Activated CD4-positive, CD25-positive, alpha-beta regulatory T cell treated with anti-CD3 and anti-CD28 coated beads, Interleukin-2, amount 50 U/mL, for 24 hours (primary cell): Measurements from ENCODE around the gene SOWAHA.
A peak's percentile ranks its signal among the peaks of the same experiment; 100 is the strongest.

Experiments
- ATAC-seq, 2 donors: fragments of 150-1000 bp; cut with Tn5 transposase; one replicate each; pipeline ENCODE4 v1.10.0; 2021; ENCODE audit warnings: mild to moderate bottlenecking in 1 of 2, moderate library complexity in 1 of 2

SOWAHA gene

GRCh38 chr5:132812781-132813598, at the start of gene SOWAHA:
Gene SOWAHA, plus strand, starts transcription at chr5:132813302. Its CDS starts 320 bp downstream, at chr5:132813622.
- ATAC-seq, result no peak

DNA sequence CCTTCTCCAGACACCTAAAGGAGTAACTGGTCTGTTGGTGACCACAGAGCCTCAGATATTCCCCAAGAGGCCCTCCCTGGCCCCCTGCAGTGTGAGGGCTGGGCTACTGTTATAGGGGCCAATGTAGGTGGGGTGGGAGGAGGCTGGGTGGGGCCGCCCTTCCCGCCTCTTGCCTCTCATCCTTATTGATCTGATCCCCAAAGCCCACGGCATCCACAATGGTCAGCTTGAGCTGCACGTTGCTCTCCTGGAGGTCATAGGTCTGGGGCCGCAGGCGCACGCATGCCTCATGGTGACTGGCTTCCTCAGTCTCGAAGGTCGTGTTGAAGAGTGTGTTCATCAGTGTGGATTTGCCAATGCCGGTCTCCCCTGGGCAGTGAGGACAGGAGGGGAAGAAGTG, 49.1 kb upstream of the SOWAHA start:
- no peak for ATAC-seq

- no peak for ATAC-seq
These were observed 48.3 kb upstream of the SOWAHA start for GRCh38 chr5:132764671-132765238.

DNA sequence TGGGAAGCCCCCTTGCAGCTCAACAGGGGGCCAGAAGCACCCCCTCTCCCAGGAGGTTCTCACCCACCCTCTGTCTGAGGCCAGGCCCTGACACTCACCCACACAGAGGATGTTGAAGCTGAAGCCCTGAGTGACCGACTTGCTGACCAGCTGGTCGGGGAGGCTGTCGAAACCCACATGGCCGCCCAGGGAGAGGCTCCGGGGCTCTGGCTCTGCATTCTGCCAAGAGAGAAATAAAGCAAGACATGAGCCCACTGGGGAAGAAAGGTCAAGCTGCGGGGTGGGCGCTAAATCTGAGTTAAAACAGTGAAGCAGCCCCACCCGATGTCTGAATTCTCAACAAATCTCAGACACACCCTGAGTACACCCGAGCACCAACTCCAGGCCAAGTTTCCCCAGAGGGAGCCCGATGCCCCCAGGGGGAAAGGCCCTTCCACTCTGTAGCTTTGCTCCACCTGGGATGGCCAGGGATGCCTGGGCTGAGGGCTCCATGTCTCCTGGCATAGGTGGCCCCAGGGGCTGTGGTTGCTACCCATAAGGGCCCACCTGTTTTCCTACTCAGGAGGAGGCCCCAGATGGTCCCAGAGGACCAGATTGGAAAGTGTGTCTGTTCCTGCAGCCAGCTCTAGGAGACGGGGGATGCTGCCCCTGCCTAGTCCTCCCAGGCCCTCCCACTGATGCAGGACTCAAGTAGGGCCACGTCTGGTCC, 47.6 kb upstream of the SOWAHA start:
- no peak for ATAC-seq

GRCh38 chr5:132766020-132766805, 46.9 kb upstream of the SOWAHA start:
- ATAC-seq, result no peak

DNA sequence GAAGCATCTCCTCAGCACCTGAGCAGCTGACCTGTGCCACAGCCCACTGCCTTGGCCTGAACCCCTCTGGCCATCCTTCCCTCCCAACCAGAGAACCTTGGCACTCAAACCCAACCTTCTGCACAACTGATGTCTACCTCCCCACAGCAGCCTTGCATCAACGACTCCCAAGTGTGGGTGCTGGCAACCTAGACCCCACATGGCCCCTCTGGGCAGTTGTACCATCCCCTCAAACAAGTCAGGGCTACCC, 46.4 kb upstream of the SOWAHA start:
- no peak for ATAC-seq

GRCh38 chr5:132767150-132767549, 46.0 kb upstream of the SOWAHA start:
- ATAC-seq, result no peak

- no peak for ATAC-seq
These were observed 44.6 kb upstream of the SOWAHA start for GRCh38 chr5:132768485-132768868.

- ATAC-seq, result no peak
These were observed 42.5 kb upstream of the SOWAHA start for GRCh38 chr5:132770476-132771159.

DNA sequence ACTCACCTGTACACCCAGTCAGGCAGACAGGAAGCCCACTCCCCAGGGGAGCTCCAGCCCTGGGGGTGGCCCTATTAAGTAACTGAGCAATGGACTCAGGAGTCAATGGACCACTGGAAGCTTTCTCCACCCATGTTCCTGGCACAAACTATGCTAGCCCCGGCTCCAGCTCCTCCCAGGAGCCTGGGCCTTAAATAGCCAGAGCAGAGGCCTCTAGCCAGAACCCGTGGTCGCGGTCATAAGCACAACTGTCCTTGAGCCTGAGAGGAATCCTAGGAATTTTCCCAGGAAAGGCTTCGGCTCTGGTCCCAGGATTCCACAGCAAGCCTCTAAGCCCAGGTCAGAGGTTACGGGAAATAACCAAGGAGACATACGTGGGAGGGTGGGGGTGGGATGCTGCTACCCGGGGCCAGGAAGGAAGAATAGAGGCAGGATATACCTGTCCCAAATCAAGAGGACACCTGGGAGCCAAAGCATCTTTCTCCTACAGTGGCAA, 41.6 kb upstream of the SOWAHA start:
- ATAC-seq, result no peak

- no peak for ATAC-seq
These were observed 40.6 kb upstream of the SOWAHA start for GRCh38 chr5:132772291-132773070.

- no peak for ATAC-seq
These were observed 40.0 kb upstream of the SOWAHA start for GRCh38 chr5:132773114-132773513.

DNA sequence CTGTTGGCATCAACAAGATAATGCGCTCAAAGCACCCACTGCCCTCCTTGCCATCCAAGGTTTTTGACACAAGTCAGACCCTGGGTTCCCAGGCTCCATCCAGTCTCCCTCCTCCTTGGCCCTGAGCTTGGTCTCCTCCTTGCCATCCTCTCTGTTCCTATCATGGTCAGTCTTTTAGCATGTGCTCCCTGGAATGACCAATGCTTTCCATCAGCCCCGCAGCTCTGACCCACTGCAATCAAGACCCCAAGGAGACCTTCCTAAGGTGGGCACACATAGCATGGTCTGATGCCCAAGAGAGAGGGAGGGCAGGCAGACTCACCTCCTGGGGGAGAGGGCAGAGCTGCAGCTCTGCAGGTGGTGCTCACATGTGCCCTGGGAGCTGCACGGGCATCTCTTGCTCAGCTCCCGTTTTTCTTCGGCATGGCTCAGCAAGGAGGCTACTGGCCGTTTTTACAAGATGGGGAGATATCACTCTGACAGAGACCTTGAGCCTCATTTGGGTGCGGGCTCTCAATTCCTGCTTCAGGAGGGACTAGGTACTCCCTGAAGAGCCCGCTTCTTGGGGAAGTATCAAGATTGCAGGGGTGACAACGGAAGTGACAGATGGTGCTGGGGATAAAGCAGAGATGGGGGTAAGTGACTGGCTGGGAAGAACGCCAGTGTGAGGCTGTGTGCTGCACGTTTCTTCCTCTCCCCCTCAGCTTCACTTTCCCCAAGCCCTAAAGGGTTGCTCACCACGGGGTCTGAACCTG, 39.3 kb upstream of the SOWAHA start:
- no peak for ATAC-seq

GRCh38 chr5:132774406-132774805, 38.7 kb upstream of the SOWAHA start:
- no peak for ATAC-seq

- no peak for ATAC-seq
These were observed 38.2 kb upstream of the SOWAHA start for GRCh38 chr5:132774896-132775295.

DNA sequence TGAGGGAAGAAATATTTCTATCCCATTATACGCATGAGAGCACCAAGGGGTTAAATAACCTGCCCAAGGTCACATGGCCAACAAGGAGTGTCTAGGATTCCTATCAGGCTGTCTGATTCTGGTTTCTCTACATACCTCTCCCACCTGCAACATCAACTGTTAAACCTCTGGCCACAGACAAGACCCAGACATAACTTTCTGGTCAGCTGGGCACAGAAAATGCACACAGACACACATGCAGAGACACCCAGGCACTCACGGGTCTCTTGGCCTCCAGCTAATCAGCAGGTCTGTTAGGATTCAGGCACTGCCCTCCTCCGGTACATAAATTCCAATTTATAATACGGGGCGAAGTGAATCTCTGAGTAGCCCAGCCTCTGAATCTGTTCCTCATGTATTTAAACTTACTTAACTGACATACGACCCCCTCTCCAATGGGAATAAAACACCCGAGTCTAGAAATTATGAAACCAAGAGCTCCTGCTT, 37.6 kb upstream of the SOWAHA start:
- ATAC-seq, result no peak

GRCh38 chr5:132776131-132776937, 36.8 kb upstream of the SOWAHA start:
- peak in 1 of 2 donors; percentile 9 for ATAC-seq

DNA sequence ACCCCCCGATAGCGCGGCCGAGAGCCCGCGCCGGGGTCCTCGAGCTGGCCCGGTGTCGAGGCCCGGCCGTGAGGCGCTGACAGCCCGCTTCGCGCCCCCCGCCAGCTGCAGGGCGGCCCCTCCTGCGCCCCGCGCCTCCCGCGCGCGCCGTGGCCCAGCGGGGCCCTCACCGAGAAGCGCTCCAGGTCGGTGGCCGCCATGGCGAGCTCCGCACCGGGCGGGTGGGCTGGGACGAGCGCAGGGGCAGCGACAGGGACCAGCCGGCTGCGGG, 36.2 kb upstream of the SOWAHA start:
- no peak for ATAC-seq

DNA sequence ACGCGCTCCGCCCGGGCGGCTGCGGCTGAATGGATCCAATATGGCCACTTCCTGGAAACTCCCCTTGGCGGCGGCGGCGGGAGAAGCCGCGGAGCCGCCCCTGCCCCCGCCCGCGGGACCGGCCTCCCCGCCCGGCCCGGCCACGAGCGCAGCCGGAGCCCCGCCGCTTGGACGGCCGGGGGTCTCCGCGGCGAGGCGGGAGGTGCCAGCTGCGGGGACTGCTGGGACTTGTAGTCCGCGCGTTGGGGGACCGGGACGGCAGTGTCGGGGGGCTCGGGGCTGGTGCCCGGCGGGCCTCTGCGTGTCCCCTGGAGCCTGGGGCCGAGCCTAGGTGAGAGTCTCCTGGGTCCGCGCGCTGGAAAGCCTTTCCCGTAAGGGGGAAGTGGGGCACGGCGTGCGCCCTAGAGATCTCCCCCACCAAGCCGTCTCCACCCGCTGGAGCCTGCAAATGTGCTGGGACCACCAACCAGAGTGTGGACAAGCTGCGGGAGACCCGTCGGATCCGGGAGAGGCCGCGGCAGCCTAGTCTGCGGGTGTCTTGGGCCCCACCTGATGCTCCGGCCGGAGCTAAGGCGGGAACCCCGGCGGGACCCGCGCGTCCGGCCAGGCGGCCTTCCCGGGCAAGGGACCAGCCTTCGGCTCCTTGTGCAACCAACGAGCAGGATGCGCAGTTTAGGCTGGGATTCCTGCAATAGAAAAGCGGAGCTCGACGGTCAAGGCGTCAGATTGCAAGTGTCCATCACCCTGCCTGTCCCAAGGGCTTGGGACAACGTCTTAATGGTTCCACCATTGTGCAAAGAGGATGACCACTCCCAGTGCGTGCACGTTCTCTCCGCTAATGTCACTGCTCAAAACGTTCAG, 35.7 kb upstream of the SOWAHA start, which contains the start of gene SEPTIN8:
Gene SEPTIN8 (minus strand): TSS at position 31 of the 861 bp plus-strand sequence. CDS start 102 bp downstream, outside the sequence.
- peak; percentile 67 to 69 for ATAC-seq
